HG02973 (cell line): Measurements from ENCODE around the gene DEPDC7.
"Not testable (repeated sequence)": the region's sequence is repeated elsewhere in the genome, so short reads cannot be mapped to it uniquely, and the experiment has no call there.

Experiments
- ATAC-seq: cut with Tn5 transposase; IDR thresholded peaks from one replicate; pipeline ENCODE4 v1.9.1; 2021; ENCODE audit warnings: moderate library complexity; ENCODE audit not compliant: unreplicated experiment

The DEPDC7 gene

GRCh38 chr11:33015621-33016551, at the start of gene DEPDC7:
Gene DEPDC7, plus strand, starts transcription at chr11:33015878. Its CDS starts 78 bp downstream, at chr11:33015956.
- peak; percentile 83 for ATAC-seq

DNA sequence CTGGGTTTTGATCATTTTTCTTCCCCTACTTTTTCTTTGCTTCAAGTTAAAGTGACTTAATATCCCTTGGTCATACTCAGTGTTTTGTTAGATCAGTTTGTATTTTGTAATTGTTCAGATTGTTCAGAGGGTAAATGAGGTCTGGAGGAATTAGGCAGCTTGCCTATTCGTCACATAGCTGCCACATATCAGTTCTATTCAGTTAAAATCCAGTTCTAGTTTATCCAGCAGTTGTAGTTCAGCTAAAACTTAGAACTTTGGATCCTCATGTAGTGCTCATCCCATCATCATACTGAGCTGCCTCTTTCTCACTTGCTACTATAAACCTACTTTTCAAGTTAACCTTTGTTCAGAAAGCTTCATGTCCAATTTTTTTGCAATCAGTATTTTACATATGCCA, 47.1 kb upstream of the DEPDC7 start:
- ATAC-seq: no peak

DNA sequence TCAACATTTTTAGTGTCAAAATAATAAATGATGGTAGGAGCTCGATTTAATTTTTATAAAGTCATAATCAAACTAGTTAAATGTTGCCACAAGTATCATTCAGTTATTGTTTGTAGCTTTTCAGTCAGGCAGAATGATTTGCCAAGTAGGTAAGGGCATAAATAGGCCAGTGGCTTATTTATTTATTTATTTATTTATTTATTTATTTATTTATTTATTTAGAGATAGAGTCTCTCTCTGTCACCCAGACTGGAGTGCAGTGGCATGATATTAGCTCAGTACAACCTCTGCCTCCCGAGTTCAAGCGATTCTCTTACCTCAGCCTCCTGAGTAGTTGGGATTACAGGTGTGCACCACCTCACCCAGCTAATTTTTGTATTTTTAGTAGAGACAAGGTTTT, 43.4 kb upstream of the DEPDC7 start:
- ATAC-seq: not testable (repeated sequence)

GRCh38 chr11:32972781-32973180, 42.9 kb upstream of the DEPDC7 start:
- ATAC-seq: no peak

GRCh38 chr11:32982626-32983025, 33.1 kb upstream of the DEPDC7 start:
- no peak for ATAC-seq

- no peak for ATAC-seq
Measured at GRCh38 chr11:32983506-32983905, 32.2 kb upstream of the DEPDC7 start.

- no peak for ATAC-seq
Measured at GRCh38 chr11:32985600-32985999, 30.1 kb upstream of the DEPDC7 start.

- no peak for ATAC-seq
Measured at GRCh38 chr11:32987851-32988250, 27.8 kb upstream of the DEPDC7 start.

- ATAC-seq: no peak
Measured at GRCh38 chr11:32990481-32990880, 25.2 kb upstream of the DEPDC7 start.

- ATAC-seq: no peak
Measured at GRCh38 chr11:32991427-32991826, 24.3 kb upstream of the DEPDC7 start.

DNA sequence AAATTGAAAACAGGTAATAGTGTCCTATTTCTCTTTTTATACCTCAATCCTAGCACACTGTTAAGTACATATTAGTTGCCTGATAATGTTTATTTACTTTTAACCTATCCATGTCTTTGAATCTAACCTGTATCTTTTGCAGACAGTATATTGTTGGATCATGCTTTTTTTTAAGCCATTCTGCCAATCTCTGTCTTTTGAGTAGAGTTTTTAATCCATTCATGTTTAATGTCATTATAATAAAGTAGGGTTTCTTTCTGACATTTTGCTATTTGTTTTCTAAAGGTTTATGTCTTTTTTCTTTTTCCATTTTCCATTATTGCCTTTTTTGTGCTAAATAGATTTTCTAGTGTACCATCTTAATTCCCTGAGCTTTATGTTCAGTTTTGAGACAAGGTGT, 23.8 kb upstream of the DEPDC7 start:
- no peak for ATAC-seq

DNA sequence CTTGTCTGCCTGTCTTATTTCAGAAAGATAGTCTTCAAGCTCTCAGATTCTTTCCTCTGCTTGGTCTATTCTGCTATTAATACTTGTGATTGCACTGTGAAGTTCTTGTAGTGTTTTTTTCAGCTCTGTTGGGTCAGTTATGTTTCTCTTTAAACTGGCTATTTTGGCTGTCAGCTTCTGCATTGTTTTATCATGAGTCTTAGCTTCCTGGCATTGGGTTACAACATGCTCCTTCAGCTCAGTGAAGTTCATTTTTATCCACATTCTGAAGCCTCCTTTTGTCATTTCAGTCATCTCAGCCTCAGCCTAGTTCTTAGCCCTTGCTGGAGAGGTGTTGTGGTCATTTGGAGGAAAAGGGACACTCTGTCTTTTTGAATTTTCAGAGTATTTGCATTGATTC, 15.5 kb upstream of the DEPDC7 start:
- no peak for ATAC-seq

GRCh38 chr11:33001281-33001680, 14.4 kb upstream of the DEPDC7 start:
- no peak for ATAC-seq

- ATAC-seq: no peak
Measured at GRCh38 chr11:33001751-33002542, 13.7 kb upstream of the DEPDC7 start.

- no peak for ATAC-seq
Measured at GRCh38 chr11:33005175-33005574, 10.5 kb upstream of the DEPDC7 start.

DNA sequence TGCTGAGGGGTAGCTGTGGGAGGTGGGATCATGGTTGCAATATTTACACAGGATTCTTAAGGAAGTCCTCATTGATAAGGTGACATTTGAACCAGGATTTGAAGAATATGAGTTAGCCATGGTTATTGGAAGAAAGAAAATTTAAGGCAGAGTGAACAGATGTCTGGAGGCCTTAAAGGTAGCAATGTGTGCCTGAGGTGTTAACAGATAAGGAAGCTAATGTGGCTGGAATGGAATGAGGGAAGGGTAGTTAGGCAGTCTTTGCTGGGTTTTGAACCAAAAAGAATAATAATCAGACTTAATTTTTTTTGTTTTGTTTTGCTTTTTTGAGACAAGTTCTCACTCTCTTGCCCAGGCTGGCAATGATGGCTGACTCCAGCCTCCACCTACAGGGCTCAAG, 9.7 kb upstream of the DEPDC7 start:
- no peak for ATAC-seq

DNA sequence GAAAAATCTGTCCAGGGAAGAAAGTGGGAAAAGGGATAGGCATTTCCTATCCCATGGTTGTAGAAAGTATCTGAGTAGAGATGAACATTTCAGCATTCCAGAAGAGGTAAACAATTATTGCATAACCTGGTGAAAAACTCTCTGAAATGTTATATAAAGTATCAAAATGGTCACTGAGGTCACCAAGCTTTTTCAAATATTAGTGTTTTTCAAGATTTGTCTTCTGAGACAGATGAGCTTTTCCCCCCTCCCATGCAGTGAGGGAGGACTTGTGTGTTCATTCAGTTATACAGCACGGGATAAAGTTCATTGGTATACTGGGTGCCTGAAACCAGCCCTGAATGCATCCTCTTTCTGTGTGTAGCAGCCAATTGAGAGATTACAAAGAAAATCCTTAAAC, 1.9 kb upstream of the DEPDC7 start:
- no peak for ATAC-seq

DNA sequence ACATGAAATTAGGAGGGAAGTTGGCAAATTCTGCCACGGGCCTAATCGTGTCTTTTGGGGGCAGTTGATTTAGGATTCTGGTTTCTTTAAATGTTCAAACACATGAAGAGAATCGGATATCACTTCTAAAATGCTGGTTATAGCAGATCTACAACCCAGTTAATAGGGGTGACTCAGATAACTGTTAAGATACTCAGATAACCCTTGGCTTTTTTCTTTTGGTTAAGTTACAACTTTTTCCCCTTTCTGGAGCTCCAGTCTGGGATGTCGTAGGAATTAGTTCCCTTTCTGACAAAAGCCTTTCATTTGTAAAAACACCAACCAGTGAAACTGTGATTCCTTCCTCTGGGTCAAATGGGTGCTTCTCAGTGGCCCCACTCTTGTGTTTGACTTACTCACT, 976 bp downstream of the DEPDC7 start:
- ATAC-seq: no peak

GRCh38 chr11:33017478-33017877, 1.8 kb downstream of the DEPDC7 start:
- ATAC-seq: no peak

GRCh38 chr11:33017965-33018364, 2.3 kb downstream of the DEPDC7 start:
- no peak for ATAC-seq

- ATAC-seq: no peak
Measured at GRCh38 chr11:33018840-33019239, 3.2 kb downstream of the DEPDC7 start.

DNA sequence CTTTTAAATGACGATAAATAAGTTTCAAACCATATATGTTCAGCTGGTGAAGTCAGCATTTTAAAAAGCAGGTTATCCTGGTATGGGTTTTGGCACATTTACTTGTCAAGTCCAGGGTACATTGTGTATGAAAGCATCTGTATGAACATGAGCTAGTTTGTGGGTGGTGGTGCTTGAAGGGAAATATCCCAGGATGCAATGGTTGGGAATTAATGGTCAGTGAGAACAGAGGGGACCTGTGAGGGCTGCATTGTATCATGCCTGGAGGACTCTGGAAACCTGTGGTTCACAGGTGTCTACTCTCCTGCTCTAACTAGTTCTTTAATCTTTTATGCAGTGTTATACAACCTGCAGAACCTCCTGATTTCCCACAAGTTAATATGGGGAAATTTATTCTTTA, 5.8 kb downstream of the DEPDC7 start:
- no peak for ATAC-seq
